ENCODE measurements around the gene OR2AT4.
"Not testable (repeated sequence)": the region's sequence is repeated elsewhere in the genome, so short reads cannot be mapped to it uniquely, and the experiment has no call there.

OR2AT4 gene

GRCh38 chr11:75044381-75045170 lies 52.1 kb downstream of the OR2AT4 start:
- H3K27me3 ChIP-seq (ENCODE audit: insufficient read depth, poor library complexity, severe bottlenecking); H3K4me3 ChIP-seq (replicated peaks; ENCODE audit: insufficient read depth, low read length); DNase-seq (ENCODE audit: low read depth in 1 of 2, low spot score in 1 of 2); H3K27ac ChIP-seq (replicated peaks): not testable (repeated sequence)

- H3K27ac ChIP-seq (replicated peaks); H3K4me3 ChIP-seq (replicated peaks; ENCODE audit: insufficient read depth, low read length); H3K27me3 ChIP-seq (ENCODE audit: insufficient read depth, poor library complexity, severe bottlenecking); DNase-seq (ENCODE audit: low read depth in 1 of 2, low spot score in 1 of 2): not testable (repeated sequence)
Observed at GRCh38 chr11:75041821-75042220, 54.9 kb downstream of the OR2AT4 start.

GRCh38 chr11:75041263-75041662 lies 55.4 kb downstream of the OR2AT4 start:
- Histone ChIP-seq H3K4me3 (replicated peaks; ENCODE audit: insufficient read depth, low read length) (no peak overlapping the region), H3K27ac (replicated peaks) (no peak overlapping the region), H3K27me3 (ENCODE audit: insufficient read depth, poor library complexity, severe bottlenecking) (no peaks in the 10 kb centered on the region)
- TF ChIP-seq SPI1 (IDR thresholded peaks at IDR 0.05; ENCODE audit: borderline replicate concordance, low read depth): no peak
- no peak for TF ChIP-seq CTCF (IDR thresholded peaks at IDR 0.05; ENCODE audit: insufficient read depth, low read length)
- no peak for TF ChIP-seq GABPA (IDR thresholded peaks at IDR 0.05; ENCODE audit: low read depth)
- no peak for TF ChIP-seq POLR2AphosphoS5 (IDR thresholded peaks at IDR 0.05; ENCODE audit: low read depth)
- no peak for TF ChIP-seq REST (IDR thresholded peaks at IDR 0.05; ENCODE audit: insufficient replicate concordance, low read depth)
- DNase-seq (ENCODE audit: low read depth in 1 of 2, low spot score in 1 of 2): no peak

- H3K27ac ChIP-seq (replicated peaks): no peak overlapping the region
- TF ChIP-seq CTCF (IDR thresholded peaks at IDR 0.05; ENCODE audit: insufficient read depth, low read length): no peak
- no peak for TF ChIP-seq REST (IDR thresholded peaks at IDR 0.05; ENCODE audit: insufficient replicate concordance, low read depth)
- TF ChIP-seq GABPA (IDR thresholded peaks at IDR 0.05; ENCODE audit: low read depth): no peak
- no peak for TF ChIP-seq SPI1 (IDR thresholded peaks at IDR 0.05; ENCODE audit: borderline replicate concordance, low read depth)
- no peak for TF ChIP-seq POLR2AphosphoS5 (IDR thresholded peaks at IDR 0.05; ENCODE audit: low read depth)
- DNase-seq (ENCODE audit: low read depth in 1 of 2, low spot score in 1 of 2): no peak
Observed at GRCh38 chr11:75040167-75040770, 56.4 kb downstream of the OR2AT4 start.

More at GRCh38 chr11:75040167-75040770, 56.4 kb downstream of the OR2AT4 start:
- H3K27me3 ChIP-seq (ENCODE audit: insufficient read depth, poor library complexity, severe bottlenecking): no peaks in the 10 kb centered on the region
- H3K4me3 ChIP-seq (replicated peaks; ENCODE audit: insufficient read depth, low read length): no peak overlapping the region

Data from HL-60 (cell line).